Measurements from ENCODE around the gene GNE. TPM values are rescaled to one million over a fixed set of nuclear protein-coding genes. Genes with fewer than 3 reads are reported as not detected.

Gene GNE
- total RNA-seq, 2 donors from 2014 or later, result 20.2 to 21.2 TPM

- H3K27ac ChIP-seq, result no peak overlapping the region
- no peaks in the 10 kb centered on the region for H3K9me3 ChIP-seq
- H3K27me3 ChIP-seq, result no peaks in the 10 kb centered on the region
- no peak for TF ChIP-seq CTCF (IDR thresholded peaks at IDR 0.05)
- H3K4me1 ChIP-seq, result no peaks in the 10 kb centered on the region
- no peaks in the 10 kb centered on the region for H3K36me3 ChIP-seq
- H3K4me3 ChIP-seq, result no peak overlapping the region
- DNase-seq (ENCODE audit: low spot score), result no peak
Observed at GRCh38 chr9:36293918-36294317, 35.7 kb upstream of the GNE start.

GRCh38 chr9:36293171-36293570 lies 34.9 kb upstream of the GNE start:
- H3K4me3 ChIP-seq, result no peak overlapping the region
- H3K9me3 ChIP-seq, result no peaks in the 10 kb centered on the region
- DNase-seq (ENCODE audit: low spot score), result no peak
- H3K4me1 ChIP-seq, result no peaks in the 10 kb centered on the region
- no peaks in the 10 kb centered on the region for H3K27me3 ChIP-seq
- TF ChIP-seq CTCF (IDR thresholded peaks at IDR 0.05), result no peak
- no peaks in the 10 kb centered on the region for H3K36me3 ChIP-seq
- no peak overlapping the region for H3K27ac ChIP-seq

- Histone ChIP-seq H3K27me3 (no peaks in the 10 kb centered on the region), H3K27ac (no peak overlapping the region), H3K4me3 (no peak overlapping the region), H3K4me1 (no peaks in the 10 kb centered on the region), H3K9me3 (no peaks in the 10 kb centered on the region), H3K36me3 (no peaks in the 10 kb centered on the region)
- TF ChIP-seq CTCF (IDR thresholded peaks at IDR 0.05), result no peak
- no peak for DNase-seq (ENCODE audit: low spot score)
Observed at GRCh38 chr9:36292641-36293040, 34.4 kb upstream of the GNE start.

- no peak for TF ChIP-seq CTCF (IDR thresholded peaks at IDR 0.05)
- H3K9me3 ChIP-seq, result no peaks in the 10 kb centered on the region
- H3K4me1 ChIP-seq, result no peaks in the 10 kb centered on the region
- DNase-seq (ENCODE audit: low spot score), result no peak
- H3K36me3 ChIP-seq, result no peaks in the 10 kb centered on the region
- no peaks in the 10 kb centered on the region for H3K27me3 ChIP-seq
- no peak overlapping the region for H3K27ac ChIP-seq
- H3K4me3 ChIP-seq, result no peak overlapping the region
Observed at GRCh38 chr9:36290996-36291395, 32.7 kb upstream of the GNE start.

GRCh38 chr9:36289836-36290435 lies 31.7 kb upstream of the GNE start:
- no peak for DNase-seq (ENCODE audit: low spot score)
- no peaks in the 10 kb centered on the region for H3K27me3 ChIP-seq
- TF ChIP-seq CTCF (IDR thresholded peaks at IDR 0.05), result no peak
- no peak overlapping the region for H3K4me3 ChIP-seq
- H3K4me1 ChIP-seq, result no peaks in the 10 kb centered on the region
- no peaks in the 10 kb centered on the region for H3K9me3 ChIP-seq
- no peak overlapping the region for H3K27ac ChIP-seq
- no peaks in the 10 kb centered on the region for H3K36me3 ChIP-seq

GRCh38 chr9:36288070-36288469 lies 29.8 kb upstream of the GNE start:
- no peak for DNase-seq (ENCODE audit: low spot score)
- Histone ChIP-seq H3K4me3 (no peak overlapping the region), H3K36me3 (no peaks in the 10 kb centered on the region), H3K27me3 (no peaks in the 10 kb centered on the region), H3K27ac (no peak overlapping the region), H3K9me3 (no peaks in the 10 kb centered on the region), H3K4me1 (no peaks in the 10 kb centered on the region)
- no peak for TF ChIP-seq CTCF (IDR thresholded peaks at IDR 0.05)

Data from right atrium auricular region (tissue), 2 donors.